DOHH2 (cell line): ENCODE results near the gene ZRANB1.

Experiments used
- H3F3A ChIP-seq: fragments of 200-600 bp; sonication (generic), shearing (Covaris generic); 2 replicates; pipeline ENCODE4 v1.6.0; 2016; ENCODE audit warnings: antibody characterized with exemption, mild to moderate bottlenecking; ENCODE audit not compliant: control insufficient read depth, insufficient read depth
- H3K27ac ChIP-seq: fragments of 200-600 bp; sonication (generic); 2 replicates; pipeline ENCODE4 v1.5.1; 2014; ENCODE audit warnings: low read depth, mild to moderate bottlenecking, low read length, moderate library complexity
- H3K27me3 ChIP-seq: fragments of 200-600 bp; sonication (generic); 2 replicates; pipeline ENCODE4 v1.6.1; 2014; ENCODE audit warnings: mild to moderate bottlenecking, low read length, mixed read lengths; ENCODE audit not compliant: control insufficient read depth
- H3K36me3 ChIP-seq: fragments of 200-600 bp; sonication (generic); 2 replicates; pipeline ENCODE4 v1.6.1; 2014; ENCODE audit warnings: mild to moderate bottlenecking, low read length, moderate library complexity, mixed read lengths; ENCODE audit not compliant: control insufficient read depth
- H3K4me1 ChIP-seq: fragments of 200-600 bp; sonication (generic); 2 replicates; pipeline ENCODE4 v1.6.1; 2014; ENCODE audit warnings: mild to moderate bottlenecking, low read length, mixed read lengths; ENCODE audit not compliant: control insufficient read depth
- H3K4me2 ChIP-seq: fragments of 200-600 bp; sonication (generic); 2 replicates; pipeline ENCODE4 v1.6.0; 2014; ENCODE audit warnings: mild to moderate bottlenecking, low read length, moderate library complexity
- H3K4me3 ChIP-seq: fragments of 200-600 bp; sonication (generic); 2 replicates; pipeline ENCODE4 v1.5.1; 2014; ENCODE audit warnings: mild to moderate bottlenecking, low read length, mixed read lengths
- H3K79me2 ChIP-seq: fragments of 200-600 bp; sonication (generic); 2 replicates; pipeline ENCODE4 v1.6.1; 2014; ENCODE audit warnings: mild to moderate bottlenecking, low read length, mixed read lengths; ENCODE audit not compliant: control insufficient read depth
- H3K9me2 ChIP-seq: fragments of 200-600 bp; sonication (generic); replicated peaks from 2 replicates; pipeline ENCODE4 v1.6.1; 2014; ENCODE audit warnings: mild to moderate bottlenecking, low read length, mixed read lengths; ENCODE audit not compliant: control insufficient read depth
- H3K9me3 ChIP-seq: fragments of 200-600 bp; sonication (generic); 2 replicates; pipeline ENCODE4 v1.6.1; 2014; ENCODE audit warnings: antibody characterized with exemption, low read length, mixed read lengths; ENCODE audit not compliant: control insufficient read depth, insufficient read depth
- H4K20me1 ChIP-seq: fragments of 200-600 bp; sonication (generic); 2 replicates; pipeline ENCODE4 v1.6.0; 2014; ENCODE audit warnings: low read depth, mild to moderate bottlenecking, antibody characterized with exemption, low read length, moderate library complexity; ENCODE audit not compliant: control insufficient read depth, insufficient read depth
- EZH2phosphoT487 ChIP-seq: fragments of 200-600 bp; sonication (generic); IDR thresholded peaks from 2 replicates; pipeline ENCODE4 v1.6.1; 2017; ENCODE audit warnings: borderline replicate concordance, mild to moderate bottlenecking, antibody characterized with exemption, low read length, moderate library complexity, mixed read lengths
- TF ChIP-seq, protein P1 (sequence below): fragments of 200-600 bp; sonication (generic); IDR thresholded peaks from one replicate; pipeline ENCODE4 v1.5.1; 2014; ENCODE audit warnings: antibody characterized with exemption, mild to moderate bottlenecking, low read depth, low read length; ENCODE audit not compliant: poor library complexity, severe bottlenecking

The ZRANB1 gene

DNA sequence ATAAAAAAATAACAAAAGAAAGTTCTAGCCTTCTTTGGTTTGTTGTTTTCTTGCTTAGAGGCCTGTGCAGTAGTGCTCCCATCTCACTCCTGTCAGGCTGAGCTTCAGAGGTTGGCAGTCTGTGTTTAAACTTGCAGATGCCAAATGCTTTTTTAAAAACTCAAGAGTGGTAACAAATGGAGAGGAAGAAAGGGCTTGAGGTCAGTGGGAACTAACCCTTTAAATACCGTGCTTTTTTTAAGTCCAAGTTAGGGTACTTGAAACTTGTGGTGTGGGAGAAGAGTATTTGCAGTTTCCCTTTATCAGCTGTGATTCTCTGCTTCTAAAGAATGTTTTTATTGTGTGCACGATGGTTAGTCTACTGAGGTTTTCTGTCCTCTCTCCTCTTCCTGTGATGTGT lies 29.4 kb downstream of the ZRANB1 start:
- H3K36me3 ChIP-seq: peaks cover 60% of the 10 kb centered on the region
- no peak overlapping the region for H3K4me2 ChIP-seq
- no peaks in the 10 kb centered on the region for H3K27me3 ChIP-seq
- H3F3A ChIP-seq: peaks cover 5% of the 10 kb centered on the region; the same call in 1 of the 2 replicates
- no peaks in the 10 kb centered on the region for H3K9me3 ChIP-seq
- H4K20me1 ChIP-seq: no peaks in the 10 kb centered on the region
- no peak overlapping the region for H3K27ac ChIP-seq
- H3K9me2 ChIP-seq: no peaks in the 10 kb centered on the region
- H3K4me1 ChIP-seq: no peaks in the 10 kb centered on the region
- TF ChIP-seq, protein P1, sequence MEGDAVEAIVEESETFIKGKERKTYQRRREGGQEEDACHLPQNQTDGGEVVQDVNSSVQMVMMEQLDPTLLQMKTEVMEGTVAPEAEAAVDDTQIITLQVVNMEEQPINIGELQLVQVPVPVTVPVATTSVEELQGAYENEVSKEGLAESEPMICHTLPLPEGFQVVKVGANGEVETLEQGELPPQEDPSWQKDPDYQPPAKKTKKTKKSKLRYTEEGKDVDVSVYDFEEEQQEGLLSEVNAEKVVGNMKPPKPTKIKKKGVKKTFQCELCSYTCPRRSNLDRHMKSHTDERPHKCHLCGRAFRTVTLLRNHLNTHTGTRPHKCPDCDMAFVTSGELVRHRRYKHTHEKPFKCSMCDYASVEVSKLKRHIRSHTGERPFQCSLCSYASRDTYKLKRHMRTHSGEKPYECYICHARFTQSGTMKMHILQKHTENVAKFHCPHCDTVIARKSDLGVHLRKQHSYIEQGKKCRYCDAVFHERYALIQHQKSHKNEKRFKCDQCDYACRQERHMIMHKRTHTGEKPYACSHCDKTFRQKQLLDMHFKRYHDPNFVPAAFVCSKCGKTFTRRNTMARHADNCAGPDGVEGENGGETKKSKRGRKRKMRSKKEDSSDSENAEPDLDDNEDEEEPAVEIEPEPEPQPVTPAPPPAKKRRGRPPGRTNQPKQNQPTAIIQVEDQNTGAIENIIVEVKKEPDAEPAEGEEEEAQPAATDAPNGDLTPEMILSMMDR: no peak
- TF ChIP-seq EZH2phosphoT487: no peak
- H3K79me2 ChIP-seq: peaks cover 28% of the 10 kb centered on the region
- no peak overlapping the region for H3K4me3 ChIP-seq

DNA sequence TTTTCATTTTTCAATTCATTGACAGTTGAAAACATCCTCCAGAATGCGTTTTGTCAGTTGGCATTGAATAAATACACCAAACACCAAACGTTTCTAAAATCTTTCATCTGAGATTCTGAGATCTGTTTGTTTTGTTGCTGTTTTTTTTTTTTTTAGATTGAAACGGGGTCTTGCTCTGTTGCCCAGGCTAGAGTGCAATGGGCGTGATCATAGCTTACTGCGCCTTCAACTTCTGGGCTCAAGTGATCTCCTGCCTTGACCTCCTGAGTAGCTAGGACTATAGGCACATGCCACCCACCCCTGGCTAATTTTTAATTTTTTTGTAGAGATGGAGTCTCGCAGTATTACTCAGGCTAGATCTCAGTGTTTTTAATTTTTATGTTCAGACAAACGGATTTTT lies 30.7 kb downstream of the ZRANB1 start:
- Histone ChIP-seq H3K9me3 (no peaks in the 10 kb centered on the region), H3F3A (peaks cover 5% of the 10 kb centered on the region; the same call in 1 of the 2 replicates), H3K27me3 (no peaks in the 10 kb centered on the region), H3K27ac (no peak overlapping the region), H3K4me1 (no peaks in the 10 kb centered on the region), H3K9me2 (no peaks in the 10 kb centered on the region), H3K4me2 (no peak overlapping the region), H4K20me1 (no peaks in the 10 kb centered on the region), H3K4me3 (no peak overlapping the region), H3K36me3 (peaks cover 47% of the 10 kb centered on the region), H3K79me2 (peaks cover 23% of the 10 kb centered on the region)
- TF ChIP-seq, protein P1: no peak
- no peak for TF ChIP-seq EZH2phosphoT487

DNA sequence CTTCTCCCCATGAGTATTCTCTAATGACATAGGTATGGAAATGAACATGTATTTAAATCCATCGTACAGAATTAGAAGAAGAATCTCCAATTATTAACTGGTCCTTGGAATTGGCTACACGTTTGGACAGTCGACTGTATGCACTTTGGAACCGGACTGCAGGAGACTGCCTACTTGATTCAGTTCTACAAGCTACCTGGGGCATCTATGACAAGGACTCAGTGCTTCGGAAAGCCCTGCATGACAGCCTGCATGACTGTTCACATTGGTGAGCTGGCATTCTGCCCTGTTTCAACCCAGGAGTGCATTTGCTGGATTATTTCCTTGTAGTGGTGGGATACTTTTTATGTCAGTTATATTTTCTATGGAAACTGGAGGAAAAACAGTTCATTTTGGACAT lies 32.2 kb downstream of the ZRANB1 start:
- no peaks in the 10 kb centered on the region for H3K9me2 ChIP-seq
- H3K9me3 ChIP-seq: no peaks in the 10 kb centered on the region
- H4K20me1 ChIP-seq: no peaks in the 10 kb centered on the region
- no peak overlapping the region for H3K27ac ChIP-seq
- H3K4me2 ChIP-seq: no peak overlapping the region
- H3K4me3 ChIP-seq: no peak overlapping the region
- H3K79me2 ChIP-seq: peaks cover 17% of the 10 kb centered on the region
- no peaks in the 10 kb centered on the region for H3K4me1 ChIP-seq
- H3F3A ChIP-seq: peaks cover 5% of the 10 kb centered on the region; the same call in 1 of the 2 replicates
- peaks cover 38% of the 10 kb centered on the region for H3K36me3 ChIP-seq
- TF ChIP-seq, protein P1: no peak
- TF ChIP-seq EZH2phosphoT487: no peak
- no peaks in the 10 kb centered on the region for H3K27me3 ChIP-seq
